ENCODE results near the gene TBC1D22A.

The TBC1D22A gene

GRCh38 chr22:46746192-46746591, 16.3 kb upstream of the TBC1D22A start:
- Histone ChIP-seq H3K9me3 (ENCODE audit: severe bottlenecking) (no peaks in the 10 kb centered on the region), H3K27ac (no peak overlapping the region)
- no peak for TF ChIP-seq CTCF (IDR thresholded peaks at IDR 0.05; ENCODE audit: low read depth, low read length)

GRCh38 chr22:46746620-46747019, 15.8 kb upstream of the TBC1D22A start:
- no peak overlapping the region for H3K4me3 ChIP-seq (ENCODE audit: low read depth, low read length)
- no peaks in the 10 kb centered on the region for H3K9me3 ChIP-seq (ENCODE audit: severe bottlenecking)
- DNase-seq = no peak
- TF ChIP-seq CTCF (IDR thresholded peaks at IDR 0.05; ENCODE audit: low read depth, low read length) = no peak
- no peaks in the 10 kb centered on the region for H3K36me3 ChIP-seq
- H3K27me3 ChIP-seq (ENCODE audit: insufficient read depth, low read depth, severe bottlenecking) = no peaks in the 10 kb centered on the region
- H3K27ac ChIP-seq = no peak overlapping the region

More at GRCh38 chr22:46746192-46746591, 16.3 kb upstream of the TBC1D22A start:
- no peak for DNase-seq
- Histone ChIP-seq H3K36me3 (no peaks in the 10 kb centered on the region), H3K27me3 (ENCODE audit: insufficient read depth, low read depth, severe bottlenecking) (no peaks in the 10 kb centered on the region), H3K4me3 (ENCODE audit: low read depth, low read length) (no peak overlapping the region)

GRCh38 chr22:46747646-46748045, 14.8 kb upstream of the TBC1D22A start:
- Histone ChIP-seq H3K27me3 (ENCODE audit: insufficient read depth, low read depth, severe bottlenecking) (no peaks in the 10 kb centered on the region), H3K36me3 (no peaks in the 10 kb centered on the region), H3K27ac (no peak overlapping the region), H3K9me3 (ENCODE audit: severe bottlenecking) (no peaks in the 10 kb centered on the region), H3K4me3 (ENCODE audit: low read depth, low read length) (no peak overlapping the region)
- TF ChIP-seq CTCF (IDR thresholded peaks at IDR 0.05; ENCODE audit: low read depth, low read length) = no peak
- DNase-seq = no peak

DNA sequence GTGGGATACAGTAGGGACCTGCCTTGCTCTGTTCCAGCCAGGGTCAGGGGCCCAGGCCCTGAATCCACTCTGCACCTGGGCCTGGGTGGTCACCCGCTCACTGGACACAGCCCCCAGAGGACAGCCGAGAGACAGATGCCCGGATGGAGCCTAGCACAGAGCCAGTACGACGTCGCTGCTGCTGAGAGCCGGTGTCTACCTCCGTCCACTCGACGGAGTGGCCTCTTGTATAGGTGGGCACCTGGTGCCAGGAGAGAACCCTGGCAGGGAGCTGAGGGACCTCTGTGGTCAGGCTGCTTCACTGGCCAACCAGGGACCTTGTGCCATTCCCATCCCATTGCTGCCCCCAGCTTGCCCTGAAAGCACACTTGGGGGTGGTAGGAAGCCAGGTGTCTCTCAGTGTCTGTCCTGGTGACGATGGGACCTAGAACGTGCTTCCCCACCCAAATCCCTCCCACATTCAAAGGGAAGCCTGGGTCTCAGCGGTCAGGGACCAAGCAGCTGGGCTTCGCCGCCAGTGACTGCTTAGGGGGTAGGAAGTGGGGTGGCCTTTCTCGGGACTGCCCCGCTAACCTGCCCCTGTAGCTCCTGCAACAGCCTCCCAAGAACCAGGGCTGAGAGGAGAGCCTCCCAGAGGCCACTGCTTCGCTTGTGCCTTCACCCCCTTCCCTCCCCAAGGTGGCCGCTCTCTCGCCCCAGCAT, 14.1 kb upstream of the TBC1D22A start:
- DNase-seq = no peak
- H3K4me3 ChIP-seq (ENCODE audit: low read depth, low read length) = no peak overlapping the region
- no peaks in the 10 kb centered on the region for H3K36me3 ChIP-seq
- no peaks in the 10 kb centered on the region for H3K27me3 ChIP-seq (ENCODE audit: insufficient read depth, low read depth, severe bottlenecking)
- no peak for TF ChIP-seq CTCF (IDR thresholded peaks at IDR 0.05; ENCODE audit: low read depth, low read length)
- no peaks in the 10 kb centered on the region for H3K9me3 ChIP-seq (ENCODE audit: severe bottlenecking)
- no peak overlapping the region for H3K27ac ChIP-seq

DNA sequence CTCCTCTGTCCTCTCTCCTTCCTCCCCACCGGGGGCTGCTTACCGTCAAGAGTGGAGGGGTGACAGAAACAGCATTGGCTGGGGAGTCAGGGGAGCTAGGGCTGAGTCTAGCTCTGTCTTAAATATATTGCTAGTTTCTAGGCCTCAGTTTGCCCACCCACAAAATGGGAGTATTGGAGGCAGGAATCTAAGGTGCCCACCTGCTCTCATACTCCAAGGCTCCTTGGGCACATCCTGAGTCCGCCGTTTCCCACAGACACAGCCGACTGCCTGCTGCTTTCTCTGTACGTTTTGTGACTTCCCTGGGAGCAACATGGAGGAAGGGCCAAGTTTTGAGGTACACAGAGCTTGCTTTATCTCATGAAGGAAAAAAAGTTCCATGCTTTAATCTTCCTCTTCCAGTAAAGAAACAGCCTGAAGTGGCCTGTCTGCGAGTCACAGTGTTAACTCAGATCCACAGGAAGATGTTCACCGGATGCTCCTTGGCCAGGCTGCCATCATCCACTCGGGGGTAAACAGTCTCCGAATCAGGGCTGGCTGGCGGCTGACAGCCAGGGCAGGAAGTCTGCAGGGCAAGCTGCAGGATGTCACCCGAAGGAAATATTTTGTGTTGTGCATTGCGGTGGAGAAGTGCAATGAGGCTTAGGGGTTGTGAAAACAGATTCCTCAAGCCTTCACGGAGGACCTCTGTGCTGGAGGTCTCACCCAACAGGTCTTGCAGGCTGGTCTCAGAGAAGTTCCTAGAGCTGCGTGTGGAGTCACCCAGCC, 13.4 kb upstream of the TBC1D22A start:
- Histone ChIP-seq H3K4me3 (ENCODE audit: low read depth, low read length) (no peak overlapping the region), H3K9me3 (ENCODE audit: severe bottlenecking) (no peaks in the 10 kb centered on the region), H3K27ac (no peak overlapping the region), H3K27me3 (ENCODE audit: insufficient read depth, low read depth, severe bottlenecking) (no peaks in the 10 kb centered on the region), H3K36me3 (no peaks in the 10 kb centered on the region)
- DNase-seq = no peak
- TF ChIP-seq CTCF (IDR thresholded peaks at IDR 0.05; ENCODE audit: low read depth, low read length) = no peak
